T-helper 1 cell treated with Interleukin-12 subunit alpha and Interleukin-12 subunit beta and Interleukin-4 antibody, amounts not matched to agents 30 ng/mL and 1 ng/mL, for 36 hours (primary cell): ENCODE measurements around the gene FGF1. TPM values are rescaled to one million over a fixed set of nuclear protein-coding genes. Genes with fewer than 3 reads are reported as not detected.

Source experiments
- intact Hi-C: fragments of 100-400 bp; cut with micrococcal nuclease; formaldehyde crosslinking; loops from one replicate; pipeline ENCODE4 v1.15.1; 2024
- total RNA-seq: library from RNA; stranded (reverse); gene quantifications from 2 replicates; pipeline ENCODE4 v1.2.3, GENCODE V29; 2022

Gene FGF1
- not detected in 2 replicates for total RNA-seq

DNA sequence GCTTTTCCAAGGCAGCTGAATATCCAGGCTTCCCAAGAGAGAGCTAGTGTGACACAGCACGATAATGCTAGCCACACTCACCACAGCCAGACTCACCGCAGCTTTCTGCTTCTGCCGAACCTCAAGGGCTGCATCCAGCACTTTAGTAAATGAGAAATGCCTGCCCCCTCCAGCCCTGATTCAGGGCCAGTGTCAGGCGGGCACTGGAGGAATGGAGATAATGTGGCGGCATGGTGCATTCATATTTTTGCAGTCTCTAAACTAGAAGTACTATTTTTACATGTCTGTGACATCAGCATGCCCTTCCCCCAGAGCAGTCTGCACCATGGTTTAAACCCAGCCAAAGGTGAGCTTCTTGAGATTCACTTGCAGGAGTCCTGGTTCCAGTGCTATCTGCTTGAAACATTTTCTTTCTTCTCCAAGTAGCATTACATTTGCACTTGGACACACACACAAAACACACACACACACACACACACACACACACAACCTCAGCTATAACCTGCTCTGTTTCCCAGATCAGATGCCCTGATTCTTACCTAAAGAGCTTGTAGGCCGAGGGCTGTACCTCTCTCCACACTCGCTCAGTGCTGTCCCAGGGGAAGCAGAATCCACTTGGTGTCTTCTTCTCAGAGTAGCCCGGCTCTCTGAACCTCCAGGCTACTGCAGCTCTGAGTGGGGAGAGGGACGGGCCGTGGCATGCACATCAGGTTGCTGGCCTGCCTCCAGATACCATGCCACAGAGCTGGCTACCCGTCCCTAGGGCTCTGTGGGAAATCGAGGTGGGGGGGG, at the start of gene FGF1:
TSS of gene FGF1 (minus strand) at position 673 of the 792 bp plus-strand sequence. CDS start 71,963 bp downstream, outside the sequence.
- intact Hi-C loops, result no loop called here

GRCh38 chr5:142727735-142728047, 41.8 kb upstream of the FGF1 start:
- intact Hi-C loops, result no loop called here

DNA sequence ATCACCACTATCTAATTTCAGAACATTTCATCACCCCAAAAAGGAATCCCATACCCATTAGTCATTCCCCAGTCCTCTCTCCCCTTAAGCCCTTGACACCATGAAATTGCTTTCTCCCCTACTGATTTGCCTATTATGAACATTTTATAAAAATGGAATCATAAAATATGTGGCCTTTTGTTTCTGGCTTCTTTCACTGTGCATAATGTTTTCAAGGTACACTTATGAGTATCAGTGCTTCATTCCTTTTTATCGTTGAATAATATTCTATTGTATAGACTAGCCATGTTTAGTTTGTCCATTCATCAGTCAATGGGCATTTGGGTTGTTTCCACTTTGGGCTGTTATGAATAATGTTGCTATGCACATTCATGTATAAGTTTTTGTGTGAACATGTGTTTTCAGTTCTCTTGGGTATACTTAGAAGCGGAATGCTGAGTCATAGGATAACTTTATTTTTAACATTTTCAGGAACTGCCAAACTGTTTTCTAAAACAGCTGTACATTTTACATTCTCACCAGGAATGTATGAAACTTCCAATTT, 40.4 kb upstream of the FGF1 start:
- intact Hi-C loops, result no loop called here

GRCh38 chr5:142725231-142726187, 39.6 kb upstream of the FGF1 start:
- intact Hi-C loops, result no loop called here

GRCh38 chr5:142724821-142725220, 38.9 kb upstream of the FGF1 start:
- intact Hi-C loops, result no loop called here

GRCh38 chr5:142722896-142723295, 37.0 kb upstream of the FGF1 start:
- intact Hi-C loops, result no loop called here

DNA sequence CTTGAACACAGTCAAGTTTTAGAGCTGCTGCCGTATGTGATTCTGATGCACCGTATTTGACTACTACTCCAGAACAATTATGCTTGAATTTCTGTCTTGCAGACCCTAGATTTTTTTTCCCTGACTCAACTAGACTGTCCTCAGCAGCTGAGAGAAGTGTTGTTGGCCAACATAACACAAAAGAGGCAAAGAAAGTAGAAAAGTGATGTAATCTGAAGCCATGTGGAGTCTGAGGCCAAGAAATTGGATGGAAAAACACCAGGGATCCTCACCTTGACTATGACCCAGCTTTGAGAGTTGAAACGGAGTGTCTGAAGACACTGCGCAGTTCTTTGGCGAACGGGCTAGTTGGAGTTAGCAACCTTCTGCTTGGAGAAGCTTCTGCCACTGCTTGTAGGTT, 36.3 kb upstream of the FGF1 start:
- intact Hi-C loops, result no loop called here

DNA sequence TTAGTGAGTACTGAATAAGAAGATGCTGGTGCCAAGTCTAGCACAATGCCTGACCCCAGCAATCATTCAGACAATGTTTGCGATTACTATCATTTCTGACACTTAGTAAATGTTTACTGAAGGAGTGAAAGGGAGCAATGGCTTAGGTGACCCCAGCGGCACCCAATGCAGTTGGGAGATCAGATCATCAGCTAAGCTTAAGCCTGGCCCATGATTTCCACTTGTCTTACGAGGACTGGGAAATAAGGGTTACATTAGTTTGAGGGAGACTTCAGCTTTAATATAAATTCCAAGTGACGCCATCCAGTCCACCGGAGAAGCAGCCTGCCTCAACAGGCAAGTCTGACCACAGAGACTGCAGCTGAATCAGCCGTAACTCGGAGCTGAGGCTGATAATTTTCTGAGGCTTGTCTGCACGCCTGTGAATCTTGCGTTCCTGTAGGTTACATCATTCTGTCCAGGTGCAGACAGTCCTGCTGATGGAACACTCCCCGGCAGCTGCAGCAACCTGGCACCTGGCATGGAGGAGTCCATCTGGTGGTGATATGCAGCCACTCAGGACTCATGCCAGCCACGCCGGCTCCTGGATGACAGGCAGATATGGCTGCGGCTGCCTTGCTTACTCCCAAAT, 34.9 kb upstream of the FGF1 start:
- intact Hi-C loops, result no loop called here

DNA sequence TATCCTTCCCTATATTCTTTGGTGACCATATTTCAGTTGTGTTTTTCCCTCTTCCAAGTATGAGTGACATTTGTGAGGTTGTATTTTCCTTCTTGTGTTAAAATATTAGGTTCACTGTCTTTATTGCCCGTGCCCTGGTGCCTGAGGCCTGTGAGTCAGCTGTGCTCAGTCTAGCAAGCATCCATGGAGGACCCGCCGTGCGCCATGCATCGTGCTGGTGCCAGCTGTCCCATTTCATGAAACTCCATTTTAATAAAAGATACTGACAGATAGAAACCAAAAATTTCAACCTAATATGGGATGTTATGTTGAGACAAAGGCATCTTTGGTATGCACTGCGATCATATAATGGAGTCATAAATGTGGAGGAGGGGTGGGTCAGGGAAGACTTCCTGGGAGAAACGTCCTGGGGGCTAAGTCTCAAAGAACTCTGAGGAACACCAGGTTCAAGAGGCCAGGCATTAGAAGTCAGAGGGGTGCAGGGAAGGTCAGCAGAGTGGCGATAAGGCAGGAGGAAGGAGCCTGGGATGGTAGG, 34.0 kb upstream of the FGF1 start:
- intact Hi-C loops, result no loop called here

GRCh38 chr5:142717582-142718215, 31.8 kb upstream of the FGF1 start:
- intact Hi-C loops, result loop anchor here (1.0 kb wide), 4 partner anchors 150 to 1108 kb away; no protein-coding TSS in a partner anchor

DNA sequence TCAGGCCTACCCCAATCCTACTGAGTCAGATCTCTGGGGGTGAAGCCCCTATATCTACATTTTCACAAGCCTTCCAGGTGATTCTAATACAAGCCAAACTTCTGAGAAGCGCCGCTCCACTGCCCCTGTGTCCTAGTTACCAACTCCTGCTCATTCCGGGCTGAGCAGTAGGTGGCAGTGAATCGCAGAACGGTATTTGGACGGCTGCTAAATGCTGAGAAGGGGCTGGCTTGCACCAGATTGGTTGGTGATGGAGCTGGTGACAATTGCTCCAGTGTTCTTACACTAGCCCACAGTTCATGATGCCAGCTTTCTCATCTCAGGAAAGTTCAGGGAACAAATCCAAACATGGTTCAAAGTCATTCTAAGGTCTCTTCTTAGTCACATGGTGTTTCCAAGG, 31.1 kb upstream of the FGF1 start:
- intact Hi-C loops, result loop anchor here (1.0 kb wide), 4 partner anchors 150 to 1108 kb away; no protein-coding TSS in a partner anchor

GRCh38 chr5:142715291-142715690, 29.4 kb upstream of the FGF1 start:
- intact Hi-C loops, result no loop called here

- intact Hi-C loops, result loop anchor here (1.0 to 5.0 kb wide), 11 partner anchors 57 to 1479 kb away; partner anchors contain the start of genes ARHGAP26, KCTD16 and YIPF5
Measured at GRCh38 chr5:142713121-142713706, 27.3 kb upstream of the FGF1 start.

DNA sequence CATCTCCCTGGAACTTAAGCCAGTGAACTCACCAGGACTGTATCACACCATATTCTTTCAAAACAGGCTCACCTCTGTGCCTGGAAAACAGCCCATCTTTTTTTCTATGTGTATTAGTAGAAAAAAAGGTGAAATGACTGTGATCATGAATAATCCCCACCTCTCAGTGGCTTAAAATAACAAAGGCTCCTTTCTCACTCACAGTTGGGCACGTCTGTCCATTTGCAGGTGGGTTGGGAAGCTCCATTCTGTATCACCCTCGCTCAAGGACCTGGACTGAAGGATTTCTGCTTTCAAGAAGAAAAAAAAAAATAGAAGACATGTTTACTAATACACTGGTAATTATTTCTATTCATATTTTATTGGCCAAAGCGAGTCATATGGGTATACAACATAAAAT, 17.3 kb upstream of the FGF1 start:
- intact Hi-C loops, result no loop called here

- intact Hi-C loops, result no loop called here
Measured at GRCh38 chr5:142701673-142702311, 15.9 kb upstream of the FGF1 start.

- intact Hi-C loops, result no loop called here
Measured at GRCh38 chr5:142700566-142700965, 14.7 kb upstream of the FGF1 start.

GRCh38 chr5:142699184-142699720, 13.4 kb upstream of the FGF1 start:
- intact Hi-C loops, result loop anchor here (1.0 to 2.0 kb wide), 7 partner anchors 44 to 1007 kb away; no protein-coding TSS in a partner anchor

GRCh38 chr5:142698447-142699183, 12.7 kb upstream of the FGF1 start:
- intact Hi-C loops, result loop anchor here (1.0 to 2.0 kb wide), 7 partner anchors 43 to 1006 kb away; no protein-coding TSS in a partner anchor
